Lower leg skin (tissue), 4 donors: ENCODE data around the gene EDEM2. TPM values are rescaled to one million over a fixed set of nuclear protein-coding genes. Genes with fewer than 3 reads are reported as not detected.
A peak's percentile ranks its signal among the peaks of the same experiment; 100 is the strongest.
"Not testable (repeated sequence)": the region's sequence is repeated elsewhere in the genome, so short reads cannot be mapped to it uniquely, and the experiment has no call there.

Source experiments
- DNase-seq, 2 donors: peaks; one replicate each; pipeline ENCODE4 v3.0.0-alpha.2; 2019; ENCODE audit warnings: low spot score in 2 of 2
- H3K4me3 ChIP-seq: fragments of 200-600 bp; sonication (generic); 2 replicates; pipeline ENCODE4 v1.5.1; 2017; ENCODE audit warnings: mild to moderate bottlenecking, low read depth; ENCODE audit not compliant: poor library complexity, severe bottlenecking
- CTCF ChIP-seq, 3 donors: fragments of 450-650 bp; IDR thresholded peaks; one replicate each; pipeline ENCODE4 v1.5.1; 2016; ENCODE audit warnings: antibody characterized with exemption in 3 of 3, mild to moderate bottlenecking in 3 of 3, moderate library complexity in 2 of 3
- POLR2A ChIP-seq, 2 donors: fragments of 450-650 bp; IDR thresholded peaks; one replicate each; pipeline ENCODE4 v1.6.1; 2016 to 2017; ENCODE audit warnings: antibody characterized with exemption in 2 of 2, mild to moderate bottlenecking in 1 of 2, moderate library complexity in 1 of 2
- WGBS, 2 donors: methylation state at CpG; one replicate each; pipeline ENCODE4 v1.1.5; 2018; 5-methylcytosine and 5-hydroxymethylcytosine counted together
- intact Hi-C: fragments of 100-400 bp; cut with DNase I; formaldehyde crosslinking; loops from one replicate; pipeline ENCODE4 v1.15.0; 2023; ENCODE audit warnings: low total_unique reads
- total RNA-seq, 4 donors: library from RNA; depleted of rRNA; stranded (reverse); fragments of >200 nt; gene quantifications; one replicate each; pipeline ENCODE4 v1.1.0, GENCODE V29; 2016

EDEM2 gene
- total RNA-seq, 4 donors from 2014 or later = 8.8 to 18.7 (median 16.6) TPM

- no peak overlapping the region for H3K4me3 ChIP-seq
- intact Hi-C loops = no loop called here
- WGBS, 2 donors = 72 to 77% methylated on average over 6 of the region's 6 CpGs
- no peak for DNase-seq
- TF ChIP-seq POLR2A (IDR thresholded peaks at IDR 0.05) = no peak
- no peak for TF ChIP-seq CTCF (IDR thresholded peaks at IDR 0.05)
Observed at GRCh38 chr20:35150846-35151579, 3.9 kb upstream of the EDEM2 start.

GRCh38 chr20:35147575-35148071 is 487 bp upstream of the EDEM2 start:
- peak in 1 of 2 donors; percentile 73 for DNase-seq
- intact Hi-C loops = loop anchor here (10.0 kb wide), 2 partner anchors 67 to 117 kb away; no protein-coding TSS in a partner anchor
- H3K4me3 ChIP-seq = not testable (repeated sequence)
- 3 to 4% methylated on average over 19 of the region's 19 CpGs for WGBS, 2 donors

GRCh38 chr20:35146299-35146919 is 727 bp downstream of the EDEM2 start:
- peak overlapping the region; percentile 56 for H3K4me3 ChIP-seq
- intact Hi-C loops = loop anchor here (10.0 kb wide), 2 partner anchors 68 to 118 kb away; no protein-coding TSS in a partner anchor
- TF ChIP-seq CTCF (IDR thresholded peaks at IDR 0.05) = no peak
- TF ChIP-seq POLR2A (IDR thresholded peaks at IDR 0.05) = no peak
- DNase-seq = peak; percentile 22 to 85
- 4 to 5% methylated on average over 15 to 23 of the region's 23 CpGs for WGBS, 2 donors

- intact Hi-C loops = loop anchor here (10.0 kb wide), 2 partner anchors 70 to 120 kb away; no protein-coding TSS in a partner anchor
- 42 to 50% methylated on average over 2 of the region's 2 CpGs for WGBS, 2 donors
- H3K4me3 ChIP-seq = no peak overlapping the region
- DNase-seq = peak in 1 of 2 donors; percentile 20
- TF ChIP-seq POLR2A (IDR thresholded peaks at IDR 0.05) (no peak), CTCF (IDR thresholded peaks at IDR 0.05) (no peak)
Observed at GRCh38 chr20:35145141-35145564, 2.0 kb downstream of the EDEM2 start.

GRCh38 chr20:35144694-35145093 is 2.4 kb downstream of the EDEM2 start:
- intact Hi-C loops = loop anchor here (10.0 kb wide), 2 partner anchors 70 to 120 kb away; no protein-coding TSS in a partner anchor
- DNase-seq = peak in 1 of 2 donors; percentile 29
- no peak for TF ChIP-seq CTCF (IDR thresholded peaks at IDR 0.05)
- TF ChIP-seq POLR2A (IDR thresholded peaks at IDR 0.05) = no peak
- H3K4me3 ChIP-seq = no peak overlapping the region
- 72 to 76% methylated on average over 7 of the region's 7 CpGs for WGBS, 2 donors
